HEK293T (cell line): ENCODE results near the gene TRIM15.

Source experiments
- CTCF ChIA-PET: fragments of 350-600 bp; formaldehyde crosslinking; extraction: SDS; loops from one replicate; lab custom pipeline; 2021; ENCODE audit warnings: antibody characterized with exemption, inconsistent platforms; lab: Yijun Ruan, JAX
- POLR2A ChIA-PET: fragments of 350-600 bp; formaldehyde crosslinking; extraction: SDS; loops from one replicate; lab custom pipeline; 2020; ENCODE audit warnings: antibody characterized with exemption, inconsistent platforms; lab: Yijun Ruan, JAX
- DNase-seq: peaks from one replicate; pipeline ENCODE4 v3.0.0; 2012; ENCODE audit warnings: mixed read lengths; ENCODE audit errors: extremely low spot score
- ARNT ChIP-seq: fragments of 450-650 bp; IDR thresholded peaks from 2 replicates; pipeline ENCODE4 v1.6.1; 2017; ENCODE audit warnings: mild to moderate bottlenecking
- BHLHE40 ChIP-seq: fragments of 450-650 bp; IDR thresholded peaks from 2 replicates; pipeline ENCODE4 v1.6.1; 2016; ENCODE audit warnings: mild to moderate bottlenecking, moderate library complexity, borderline replicate concordance
- CTBP1 ChIP-seq: fragments of 450-650 bp; IDR thresholded peaks from 2 replicates; pipeline ENCODE4 v1.6.1; 2016; ENCODE audit warnings: borderline replicate concordance
- ELF4 ChIP-seq: fragments of 450-650 bp; IDR thresholded peaks from 2 replicates; pipeline ENCODE4 v1.6.1; 2017; ENCODE audit warnings: antibody characterized with exemption
- FOXA1 ChIP-seq: fragments of 450-650 bp; IDR thresholded peaks from 2 replicates; pipeline ENCODE4 v1.6.1; 2016; ENCODE audit warnings: mild to moderate bottlenecking
- FOXK2 ChIP-seq: fragments of 450-650 bp; IDR thresholded peaks from 2 replicates; pipeline ENCODE4 v1.6.1; 2016; ENCODE audit warnings: mild to moderate bottlenecking
- FOXM1 ChIP-seq: fragments of 450-650 bp; IDR thresholded peaks from 2 replicates; pipeline ENCODE4 v1.6.1; 2017; ENCODE audit warnings: mild to moderate bottlenecking, borderline replicate concordance
- HDGF ChIP-seq: fragments of 450-650 bp; IDR thresholded peaks from 2 replicates; pipeline ENCODE4 v1.6.1; 2017; ENCODE audit warnings: antibody characterized with exemption, borderline replicate concordance
- L3MBTL2 ChIP-seq: fragments of 450-650 bp; conservative IDR thresholded peaks from 2 replicates; pipeline ENCODE4 v1.6.1; 2016; ENCODE audit warnings: mild to moderate bottlenecking
- LEF1 ChIP-seq: fragments of 450-650 bp; IDR thresholded peaks from 2 replicates; pipeline ENCODE4 v1.6.1; 2017; ENCODE audit warnings: mild to moderate bottlenecking, borderline replicate concordance
- NFRKB ChIP-seq: fragments of 450-650 bp; IDR thresholded peaks from 2 replicates; pipeline ENCODE4 v1.6.1; 2016; ENCODE audit warnings: mild to moderate bottlenecking, moderate library complexity
- SP1 ChIP-seq: fragments of 450-650 bp; IDR thresholded peaks from 2 replicates; pipeline ENCODE4 v1.6.1; 2017
- SUZ12 ChIP-seq: fragments of 450-650 bp; IDR thresholded peaks from 2 replicates; pipeline ENCODE4 v1.6.1; 2016; ENCODE audit warnings: mild to moderate bottlenecking
- TARDBP ChIP-seq: fragments of 450-650 bp; IDR thresholded peaks from 2 replicates; pipeline ENCODE4 v1.6.1; 2016
- ZNF384 ChIP-seq: fragments of 450-650 bp; IDR thresholded peaks from 2 replicates; pipeline ENCODE4 v1.6.1; 2016
- TF ChIP-seq, protein P1 (sequence below): fragments of 450-650 bp; IDR thresholded peaks from 2 replicates; pipeline ENCODE4 v1.6.1; 2016

Gene TRIM15

GRCh38 chr6:30127238-30128093, 35.9 kb upstream of the TRIM15 start:
- TF ChIP-seq L3MBTL2 (no peak), TARDBP (no peak), SP1 (no peak), LEF1 (no peak), BHLHE40 (no peak), ARNT (no peak), FOXA1 (no peak), FOXK2 (no peak), HDGF (no peak)
- no peak for DNase-seq
- POLR2A ChIA-PET: interaction anchor here (1.5 kb wide), 2 partner anchors 24 to 26 kb away, joined by 5 to 7 read pairs; no protein-coding TSS in a partner anchor
- CTCF ChIA-PET: interaction anchor here (5.5 kb wide), 1 partner anchor 23 kb away, joined by 66 read pairs; no protein-coding TSS in a partner anchor

DNA sequence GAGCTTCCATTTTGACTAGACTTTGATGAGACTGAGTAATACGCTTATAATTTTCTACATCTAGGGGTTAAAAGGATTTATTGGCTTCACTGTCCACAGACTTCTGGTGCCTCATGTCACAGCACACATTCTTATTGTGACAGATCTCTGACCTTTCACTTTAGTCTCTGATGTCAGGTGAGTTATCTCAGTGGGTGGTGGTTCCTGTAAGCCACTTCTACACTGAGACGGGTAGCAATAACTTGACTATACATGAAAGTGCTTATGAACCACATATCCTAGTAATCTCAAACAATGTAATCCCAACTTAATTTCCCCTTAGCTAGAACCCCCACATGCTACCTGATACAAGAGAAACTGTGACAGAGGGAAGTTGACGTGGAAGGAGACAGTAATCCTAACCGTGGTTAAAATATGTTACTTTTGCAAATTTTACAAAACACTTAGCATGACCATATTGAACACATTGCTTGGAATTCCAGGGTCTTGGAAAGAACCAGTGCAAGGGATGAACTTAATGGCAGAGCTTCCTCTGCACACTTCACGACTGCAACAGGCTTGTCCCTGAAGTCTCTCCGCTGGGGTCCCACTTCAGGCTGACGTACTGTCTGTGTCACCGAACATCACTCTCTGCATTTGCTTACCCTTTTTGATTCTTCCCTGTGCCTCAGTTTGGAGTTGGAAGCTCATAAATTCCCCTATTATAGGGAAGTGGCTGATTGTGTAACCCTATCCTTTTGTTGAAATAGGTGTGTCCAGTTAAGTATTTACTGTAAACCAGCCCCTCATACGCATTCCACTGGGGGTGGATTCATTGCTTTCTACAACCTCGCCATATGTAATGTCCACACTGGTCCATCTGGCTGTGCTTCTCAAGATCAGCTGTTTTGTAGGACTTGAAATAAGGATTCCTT, 33.8 kb upstream of the TRIM15 start:
- no peak for DNase-seq

DNA sequence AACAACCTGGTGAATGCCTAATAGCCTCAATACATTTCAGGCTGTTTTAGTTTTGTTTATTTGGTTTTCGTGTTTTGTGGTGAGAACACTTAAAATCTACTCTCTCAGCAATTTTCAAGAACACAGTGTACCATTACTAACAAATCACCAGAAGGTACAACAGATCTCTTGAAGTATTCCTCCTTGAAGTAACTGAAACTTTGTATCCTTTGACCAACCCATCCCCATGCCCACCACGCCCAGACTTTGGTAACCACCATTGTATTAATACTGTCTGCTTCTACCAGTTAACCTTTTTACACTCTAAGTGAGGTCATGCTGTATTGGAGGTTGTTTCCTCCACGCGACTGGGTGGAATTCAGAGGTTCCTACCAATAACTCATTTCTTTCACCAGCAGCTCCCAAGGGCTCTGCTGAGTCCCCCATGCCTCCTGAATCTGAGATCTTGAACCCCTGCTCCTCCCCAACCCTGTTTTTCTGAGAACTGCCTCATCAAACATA, 33.1 kb upstream of the TRIM15 start:
- ChIA-PET POLR2A (interaction anchor here (1.0 to 3.0 kb wide), 4 partner anchors 22 to 28 kb away, joined by 3 to 22 read pairs (median 6); no protein-coding TSS in a partner anchor), CTCF (interaction anchor here (0.7 to 5.5 kb wide), 13 partner anchors 8 to 140 kb away, joined by 3 to 66 read pairs (median 3); no protein-coding TSS in a partner anchor)
- DNase-seq: no peak
- TF ChIP-seq SUZ12 (no peak), ARNT (no peak), ELF4 (no peak), NFRKB (no peak), CTBP1 (no peak), FOXA1 (no peak), TARDBP (no peak), LEF1 (no peak), SP1 (no peak), ZNF384 (no peak), FOXM1 (no peak), HDGF (no peak), BHLHE40 (no peak)

More for the DNA sequence above, 33.8 kb upstream of the TRIM15 start:
- ChIA-PET CTCF (interaction anchor here (0.6 to 5.5 kb wide), 5 partner anchors 19 to 488 kb away, joined by 3 to 66 read pairs (median 3); no protein-coding TSS in a partner anchor), POLR2A (interaction anchor here (1.0 to 1.9 kb wide), 3 partner anchors 26 to 62 kb away, joined by 3 to 7 read pairs (median 4); partner anchors contain the start of gene PPP1R11)
- TF ChIP-seq, protein P1, sequence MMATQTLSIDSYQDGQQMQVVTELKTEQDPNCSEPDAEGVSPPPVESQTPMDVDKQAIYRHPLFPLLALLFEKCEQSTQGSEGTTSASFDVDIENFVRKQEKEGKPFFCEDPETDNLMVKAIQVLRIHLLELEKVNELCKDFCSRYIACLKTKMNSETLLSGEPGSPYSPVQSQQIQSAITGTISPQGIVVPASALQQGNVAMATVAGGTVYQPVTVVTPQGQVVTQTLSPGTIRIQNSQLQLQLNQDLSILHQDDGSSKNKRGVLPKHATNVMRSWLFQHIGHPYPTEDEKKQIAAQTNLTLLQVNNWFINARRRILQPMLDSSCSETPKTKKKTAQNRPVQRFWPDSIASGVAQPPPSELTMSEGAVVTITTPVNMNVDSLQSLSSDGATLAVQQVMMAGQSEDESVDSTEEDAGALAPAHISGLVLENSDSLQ: 0 out of 2 replicates have a peak, but pooled peaks have one; percentile 26
- TF ChIP-seq FOXK2: no peak
- TF ChIP-seq ZNF384: no peak
- TF ChIP-seq FOXA1: no peak

GRCh38 chr6:30130887-30131862, 32.2 kb upstream of the TRIM15 start:
- peak; percentile 85 for DNase-seq
- TF ChIP-seq, protein P1: peak; percentile 82
- TF ChIP-seq ARNT: no peak
- ChIA-PET CTCF (interaction anchor here (0.6 to 5.5 kb wide), 29 partner anchors 9 to 404 kb away, joined by 3 to 66 read pairs (median 3); partner anchors contain the start of genes POLR1H and TRIM31), POLR2A (interaction anchor here (0.7 to 3.0 kb wide), 5 partner anchors 21 to 82 kb away, joined by 3 to 22 read pairs (median 3); partner anchors contain the start of gene TRIM26)

- ChIA-PET CTCF (interaction anchor here (0.8 to 5.5 kb wide), 12 partner anchors 9 to 71 kb away, joined by 3 to 66 read pairs (median 6); partner anchors contain the start of genes POLR1H and TRIM31), POLR2A (interaction anchor here (1.3 to 3.0 kb wide), 3 partner anchors 28 to 81 kb away, joined by 3 to 22 read pairs (median 14); partner anchors contain the start of gene TRIM26)
- no peak for DNase-seq
- TF ChIP-seq SUZ12 (no peak), ARNT (no peak), FOXA1 (no peak), SP1 (no peak), BHLHE40 (no peak), ZNF384 (no peak), L3MBTL2 (no peak), FOXM1 (no peak), CTBP1 (no peak), ELF4 (no peak), NFRKB (no peak), HDGF (no peak), TARDBP (no peak), LEF1 (no peak), FOXK2 (no peak)
- TF ChIP-seq, protein P1: no peak
Observed at GRCh38 chr6:30131947-30132497, 31.3 kb upstream of the TRIM15 start.
